ENCODE results near the gene CD274.

DNA sequence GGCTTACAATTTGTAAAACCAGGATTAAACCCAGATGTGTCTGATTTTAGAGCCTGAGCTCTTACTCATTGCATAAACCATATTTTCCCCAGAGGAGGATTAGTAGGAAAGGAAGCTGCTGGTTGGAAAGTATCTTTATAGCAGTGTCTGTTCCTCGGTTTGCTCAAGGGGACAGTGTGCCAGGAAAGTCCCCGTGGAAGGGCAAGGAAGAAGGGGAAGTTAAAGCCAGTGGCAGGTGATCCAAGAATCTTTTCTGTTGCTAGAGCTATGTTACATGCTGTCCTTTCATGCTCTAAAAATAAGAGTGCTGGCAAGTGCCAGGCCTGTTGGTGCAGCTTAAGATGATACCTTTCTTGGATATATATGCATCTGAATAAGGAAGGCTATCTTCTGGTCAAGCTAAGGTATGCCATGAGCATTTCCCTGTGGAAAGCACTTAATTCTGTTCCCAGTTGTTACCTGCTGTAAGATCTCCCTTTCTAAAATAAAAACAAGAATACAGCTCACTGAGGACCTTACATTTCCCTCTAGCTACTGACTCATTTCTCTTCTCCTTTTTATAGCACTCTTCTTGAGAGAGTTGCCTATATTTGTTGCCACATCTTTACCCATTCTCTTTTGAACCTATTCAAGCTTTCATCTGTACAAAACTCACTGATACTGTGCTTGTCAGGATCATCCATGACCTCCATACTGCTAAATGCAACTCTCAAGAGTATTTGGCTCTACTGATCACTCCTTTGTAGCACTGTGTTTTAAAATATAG is 68.0 kb downstream of the CD274 start:
- no peak for TF ChIP-seq POLR2AphosphoS5 (IDR thresholded peaks at IDR 0.05; ENCODE audit: insufficient read depth, low read depth, low read length)
- TF ChIP-seq, protein P1, sequence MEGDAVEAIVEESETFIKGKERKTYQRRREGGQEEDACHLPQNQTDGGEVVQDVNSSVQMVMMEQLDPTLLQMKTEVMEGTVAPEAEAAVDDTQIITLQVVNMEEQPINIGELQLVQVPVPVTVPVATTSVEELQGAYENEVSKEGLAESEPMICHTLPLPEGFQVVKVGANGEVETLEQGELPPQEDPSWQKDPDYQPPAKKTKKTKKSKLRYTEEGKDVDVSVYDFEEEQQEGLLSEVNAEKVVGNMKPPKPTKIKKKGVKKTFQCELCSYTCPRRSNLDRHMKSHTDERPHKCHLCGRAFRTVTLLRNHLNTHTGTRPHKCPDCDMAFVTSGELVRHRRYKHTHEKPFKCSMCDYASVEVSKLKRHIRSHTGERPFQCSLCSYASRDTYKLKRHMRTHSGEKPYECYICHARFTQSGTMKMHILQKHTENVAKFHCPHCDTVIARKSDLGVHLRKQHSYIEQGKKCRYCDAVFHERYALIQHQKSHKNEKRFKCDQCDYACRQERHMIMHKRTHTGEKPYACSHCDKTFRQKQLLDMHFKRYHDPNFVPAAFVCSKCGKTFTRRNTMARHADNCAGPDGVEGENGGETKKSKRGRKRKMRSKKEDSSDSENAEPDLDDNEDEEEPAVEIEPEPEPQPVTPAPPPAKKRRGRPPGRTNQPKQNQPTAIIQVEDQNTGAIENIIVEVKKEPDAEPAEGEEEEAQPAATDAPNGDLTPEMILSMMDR (IDR thresholded peaks at IDR 0.05; ENCODE audit: extremely low read depth in 1 of 2, insufficient read depth in 1 of 2, low read depth in 1 of 2, low read length in 2 of 2), result no peak
- no peak for TF ChIP-seq POLR2A (IDR thresholded peaks at IDR 0.05; ENCODE audit: low read depth, low read length)
- no peak for TF ChIP-seq EZH2 (IDR thresholded peaks at IDR 0.05; ENCODE audit: borderline replicate concordance, low read depth, low read length, severe bottlenecking)
- TF ChIP-seq, protein P2, sequence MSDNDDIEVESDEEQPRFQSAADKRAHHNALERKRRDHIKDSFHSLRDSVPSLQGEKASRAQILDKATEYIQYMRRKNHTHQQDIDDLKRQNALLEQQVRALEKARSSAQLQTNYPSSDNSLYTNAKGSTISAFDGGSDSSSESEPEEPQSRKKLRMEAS (IDR thresholded peaks at IDR 0.05; ENCODE audit: insufficient read depth, insufficient read length), result no peak
- no peak for TF ChIP-seq MYC (IDR thresholded peaks at IDR 0.05; ENCODE audit: low read depth, low read length)
- TF ChIP-seq JUN (IDR thresholded peaks at IDR 0.05; ENCODE audit: borderline replicate concordance, insufficient read depth, insufficient read length, low read depth), result no peak

All from endothelial cell of umbilical vein (primary cell).